ENCODE data around the gene CARS2.

CARS2 gene

GRCh38 chr13:110652231-110652730 lies 53.6 kb downstream of the CARS2 start:
- no peak for DNase-seq (ENCODE audit: low read depth in 2 of 2)

GRCh38 chr13:110651726-110652230 lies 54.1 kb downstream of the CARS2 start:
- DNase-seq (ENCODE audit: low read depth in 2 of 2): no peak

- no peak for DNase-seq (ENCODE audit: low read depth in 2 of 2)
Measured at GRCh38 chr13:110651271-110651670, 54.6 kb downstream of the CARS2 start.

- DNase-seq (ENCODE audit: low read depth in 2 of 2): no peak
Measured at GRCh38 chr13:110650436-110650835, 55.5 kb downstream of the CARS2 start.

- DNase-seq (ENCODE audit: low read depth in 2 of 2): no peak
Measured at GRCh38 chr13:110649551-110649950, 56.4 kb downstream of the CARS2 start.

- DNase-seq (ENCODE audit: low read depth in 2 of 2): no peak
Measured at GRCh38 chr13:110648848-110649421, 57.0 kb downstream of the CARS2 start.

GRCh38 chr13:110648146-110648819 lies 57.6 kb downstream of the CARS2 start:
- DNase-seq (ENCODE audit: low read depth in 2 of 2): no peak

GRCh38 chr13:110647365-110647737 lies 58.6 kb downstream of the CARS2 start:
- no peak for DNase-seq (ENCODE audit: low read depth in 2 of 2)

GRCh38 chr13:110646442-110647364 lies 59.2 kb downstream of the CARS2 start:
- DNase-seq (ENCODE audit: low read depth in 2 of 2): no peak

GRCh38 chr13:110645750-110646149 lies 60.2 kb downstream of the CARS2 start:
- DNase-seq (ENCODE audit: low read depth in 2 of 2): no peak

- peak; percentile 10 to 25 for DNase-seq (ENCODE audit: low read depth in 2 of 2)
Measured at GRCh38 chr13:110644892-110645521, 60.9 kb downstream of the CARS2 start.

- no peak for DNase-seq (ENCODE audit: low read depth in 2 of 2)
Measured at GRCh38 chr13:110643768-110644421, 62.0 kb downstream of the CARS2 start.

- DNase-seq (ENCODE audit: low read depth in 2 of 2): no peak
Measured at GRCh38 chr13:110643324-110643723, 62.6 kb downstream of the CARS2 start.

- DNase-seq (ENCODE audit: low read depth in 2 of 2): no peak
Measured at GRCh38 chr13:110642291-110642981, 63.5 kb downstream of the CARS2 start.

GRCh38 chr13:110641055-110642015 lies 64.6 kb downstream of the CARS2 start:
- no peak for DNase-seq (ENCODE audit: low read depth in 2 of 2)

- no peak for DNase-seq (ENCODE audit: low read depth in 2 of 2)
Measured at GRCh38 chr13:110640591-110641029, 65.3 kb downstream of the CARS2 start.

- no peak for DNase-seq (ENCODE audit: low read depth in 2 of 2)
Measured at GRCh38 chr13:110639935-110640334, 66.0 kb downstream of the CARS2 start.

- DNase-seq (ENCODE audit: low read depth in 2 of 2): no peak
Measured at GRCh38 chr13:110638814-110639806, 66.8 kb downstream of the CARS2 start.
